22Rv1 (cell line): ENCODE data around the gene PNPLA3.

Source experiments
- H3K27ac ChIP-seq: fragments of 450-650 bp; 2 replicates; pipeline ENCODE4 v1.5.1; 2017
- CTCF ChIP-seq: fragments of 450-650 bp; IDR thresholded peaks from 2 replicates; pipeline ENCODE4 v1.5.1; 2017; ENCODE audit warnings: mild to moderate bottlenecking
- ZFX ChIP-seq: fragments of 450-650 bp; IDR thresholded peaks from 2 replicates; pipeline ENCODE4 v1.6.1; 2017; ENCODE audit warnings: antibody characterized with exemption, borderline replicate concordance

The PNPLA3 gene

GRCh38 chr22:43880541-43880991 lies 43.0 kb upstream of the PNPLA3 start:
- TF ChIP-seq CTCF (no peak), ZFX (no peak)
- H3K27ac ChIP-seq: no peak overlapping the region

GRCh38 chr22:43881091-43882061 lies 42.2 kb upstream of the PNPLA3 start:
- TF ChIP-seq CTCF: no peak
- no peak for TF ChIP-seq ZFX
- H3K27ac ChIP-seq: no peak overlapping the region

- no peak for TF ChIP-seq ZFX
- TF ChIP-seq CTCF: no peak
- no peak overlapping the region for H3K27ac ChIP-seq
These were observed 41.4 kb upstream of the PNPLA3 start for GRCh38 chr22:43882122-43882767.

- H3K27ac ChIP-seq: no peak overlapping the region
- TF ChIP-seq CTCF: peak; percentile 92
- no peak for TF ChIP-seq ZFX
These were observed 40.5 kb upstream of the PNPLA3 start for GRCh38 chr22:43883012-43883661.

- no peak for TF ChIP-seq CTCF
- TF ChIP-seq ZFX: no peak
- no peak overlapping the region for H3K27ac ChIP-seq
These were observed 39.7 kb upstream of the PNPLA3 start for GRCh38 chr22:43883719-43884415.

- TF ChIP-seq CTCF (peak; percentile 93), ZFX (no peak)
- H3K27ac ChIP-seq: no peak overlapping the region
These were observed 38.8 kb upstream of the PNPLA3 start for GRCh38 chr22:43884600-43885318.
